Heart left ventricle (tissue), 13 donors: ENCODE results near the gene XPO6.

Experiments
- POLR2A ChIP-seq, 2 donors: fragments of 450-650 bp; IDR thresholded peaks; one replicate each; pipeline ENCODE4 v1.6.1; 2017; ENCODE audit warnings: antibody characterized with exemption in 2 of 2, mild to moderate bottlenecking in 2 of 2, moderate library complexity in 2 of 2
- TF ChIP-seq, protein P1 (sequence below), 12 donors: fragments of 200-600 bp; sonication (generic) in 4 of 12; IDR thresholded peaks; one replicate each; pipeline versions ENCODE4 v1.5.0 to v1.8.0; 2018 to 2022; ENCODE audit warnings: antibody characterized with exemption in 12 of 12, mild to moderate bottlenecking in 5 of 12
- donor health status: ischemic (EF 13 %, LVEDD 7.1; RV severe dilation, severe dysfunction).
- donor health status: DM: no; HTN: yes; CAD: no.
- donor health status: DM: no; HTN: no; CAD: no.
- donor health status: ischemic (EF 25% LVEDD 6.9; RV normal size, moderate dysfunction).
- donor health status: ischemic (EF 25% LVEDD 5.7; RV mildly dilated, moderate dysfunction).
- donor health status: ischemic (EF 35%, LVEDD 5.7; RV mildly dilated, moderate dysfunction).
- donor health status: nonischemic (EF 11% LVEDD 7.7; RV severe dilation, severe dysfunction).
- donor health status: DM: yes; HTN: yes; CAD: no.
- donor health status: PGD.
- donor health status: ischemic (EF 29% LVEDD 5.4; RV normal size, mild dysfunction).
- donor health status: nonischemic (EF 23%, LVEDD 6.1; RV moderate dilation, normal function).

- TF ChIP-seq, protein P1, sequence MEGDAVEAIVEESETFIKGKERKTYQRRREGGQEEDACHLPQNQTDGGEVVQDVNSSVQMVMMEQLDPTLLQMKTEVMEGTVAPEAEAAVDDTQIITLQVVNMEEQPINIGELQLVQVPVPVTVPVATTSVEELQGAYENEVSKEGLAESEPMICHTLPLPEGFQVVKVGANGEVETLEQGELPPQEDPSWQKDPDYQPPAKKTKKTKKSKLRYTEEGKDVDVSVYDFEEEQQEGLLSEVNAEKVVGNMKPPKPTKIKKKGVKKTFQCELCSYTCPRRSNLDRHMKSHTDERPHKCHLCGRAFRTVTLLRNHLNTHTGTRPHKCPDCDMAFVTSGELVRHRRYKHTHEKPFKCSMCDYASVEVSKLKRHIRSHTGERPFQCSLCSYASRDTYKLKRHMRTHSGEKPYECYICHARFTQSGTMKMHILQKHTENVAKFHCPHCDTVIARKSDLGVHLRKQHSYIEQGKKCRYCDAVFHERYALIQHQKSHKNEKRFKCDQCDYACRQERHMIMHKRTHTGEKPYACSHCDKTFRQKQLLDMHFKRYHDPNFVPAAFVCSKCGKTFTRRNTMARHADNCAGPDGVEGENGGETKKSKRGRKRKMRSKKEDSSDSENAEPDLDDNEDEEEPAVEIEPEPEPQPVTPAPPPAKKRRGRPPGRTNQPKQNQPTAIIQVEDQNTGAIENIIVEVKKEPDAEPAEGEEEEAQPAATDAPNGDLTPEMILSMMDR (IDR thresholded peaks at IDR 0.05) = no peak
- TF ChIP-seq POLR2A (IDR thresholded peaks at IDR 0.05) = no peak
Measured at GRCh38 chr16:28204204-28204603, 7.6 kb downstream of the XPO6 start.
